ENCODE measurements around the gene EMCN.

Gene EMCN

GRCh38 chr4:100508691-100509090 is 9.1 kb downstream of the EMCN start:
- Histone ChIP-seq H3K4me1 (ENCODE audit: low read length) (peaks cover 14% of the 10 kb centered on the region), H4K20me1 (ENCODE audit: insufficient read depth, low read length) (no peaks in the 10 kb centered on the region), H3K79me2 (ENCODE audit: low read length) (no peaks in the 10 kb centered on the region), H3K27me3 (ENCODE audit: low read depth, low read length) (no peaks in the 10 kb centered on the region), H2AFZ (ENCODE audit: low read depth, low read length) (no peak overlapping the region), H3K27ac (ENCODE audit: low read length) (no peak overlapping the region), H3K36me3 (replicated peaks; ENCODE audit: low read depth, low read length) (no peaks in the 10 kb centered on the region), H3K9me3 (ENCODE audit: insufficient read depth, low read length) (no peaks in the 10 kb centered on the region), H3K9ac (ENCODE audit: low read length) (no peak overlapping the region), H3K4me2 (ENCODE audit: low read length) (no peak overlapping the region), H3K4me3 (ENCODE audit: low read length) (no peak overlapping the region)
- TF ChIP-seq, protein P1, sequence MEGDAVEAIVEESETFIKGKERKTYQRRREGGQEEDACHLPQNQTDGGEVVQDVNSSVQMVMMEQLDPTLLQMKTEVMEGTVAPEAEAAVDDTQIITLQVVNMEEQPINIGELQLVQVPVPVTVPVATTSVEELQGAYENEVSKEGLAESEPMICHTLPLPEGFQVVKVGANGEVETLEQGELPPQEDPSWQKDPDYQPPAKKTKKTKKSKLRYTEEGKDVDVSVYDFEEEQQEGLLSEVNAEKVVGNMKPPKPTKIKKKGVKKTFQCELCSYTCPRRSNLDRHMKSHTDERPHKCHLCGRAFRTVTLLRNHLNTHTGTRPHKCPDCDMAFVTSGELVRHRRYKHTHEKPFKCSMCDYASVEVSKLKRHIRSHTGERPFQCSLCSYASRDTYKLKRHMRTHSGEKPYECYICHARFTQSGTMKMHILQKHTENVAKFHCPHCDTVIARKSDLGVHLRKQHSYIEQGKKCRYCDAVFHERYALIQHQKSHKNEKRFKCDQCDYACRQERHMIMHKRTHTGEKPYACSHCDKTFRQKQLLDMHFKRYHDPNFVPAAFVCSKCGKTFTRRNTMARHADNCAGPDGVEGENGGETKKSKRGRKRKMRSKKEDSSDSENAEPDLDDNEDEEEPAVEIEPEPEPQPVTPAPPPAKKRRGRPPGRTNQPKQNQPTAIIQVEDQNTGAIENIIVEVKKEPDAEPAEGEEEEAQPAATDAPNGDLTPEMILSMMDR (IDR thresholded peaks at IDR 0.05; ENCODE audit: low read depth, low read length), result no peak
- TF ChIP-seq EZH2phosphoT487 (IDR thresholded peaks at IDR 0.05; ENCODE audit: low read depth), result no peak

- Histone ChIP-seq H3K36me3 (replicated peaks; ENCODE audit: low read depth, low read length) (no peaks in the 10 kb centered on the region), H3K27me3 (ENCODE audit: low read depth, low read length) (no peaks in the 10 kb centered on the region), H3K4me3 (ENCODE audit: low read length) (no peak overlapping the region), H3K79me2 (ENCODE audit: low read length) (no peaks in the 10 kb centered on the region), H3K4me2 (ENCODE audit: low read length) (no peak overlapping the region), H4K20me1 (ENCODE audit: insufficient read depth, low read length) (no peaks in the 10 kb centered on the region), H3K9ac (ENCODE audit: low read length) (no peak overlapping the region), H3K4me1 (ENCODE audit: low read length) (no peaks in the 10 kb centered on the region), H2AFZ (ENCODE audit: low read depth, low read length) (no peak overlapping the region), H3K27ac (ENCODE audit: low read length) (no peak overlapping the region), H3K9me3 (ENCODE audit: insufficient read depth, low read length) (no peaks in the 10 kb centered on the region)
- TF ChIP-seq EZH2phosphoT487 (IDR thresholded peaks at IDR 0.05; ENCODE audit: low read depth), result no peak
- TF ChIP-seq, protein P1 (IDR thresholded peaks at IDR 0.05; ENCODE audit: low read depth, low read length), result no peak
Observed at GRCh38 chr4:100504086-100504874, 13.5 kb downstream of the EMCN start.

- H3K9me3 ChIP-seq (ENCODE audit: insufficient read depth, low read length), result no peaks in the 10 kb centered on the region
- no peaks in the 10 kb centered on the region for H3K27me3 ChIP-seq (ENCODE audit: low read depth, low read length)
- no peak for TF ChIP-seq EZH2phosphoT487 (IDR thresholded peaks at IDR 0.05; ENCODE audit: low read depth)
- TF ChIP-seq, protein P1 (IDR thresholded peaks at IDR 0.05; ENCODE audit: low read depth, low read length), result no peak
- no peak overlapping the region for H2AFZ ChIP-seq (ENCODE audit: low read depth, low read length)
- H3K79me2 ChIP-seq (ENCODE audit: low read length), result no peaks in the 10 kb centered on the region
- no peaks in the 10 kb centered on the region for H3K4me1 ChIP-seq (ENCODE audit: low read length)
- H4K20me1 ChIP-seq (ENCODE audit: insufficient read depth, low read length), result no peaks in the 10 kb centered on the region
- H3K36me3 ChIP-seq (replicated peaks; ENCODE audit: low read depth, low read length), result no peaks in the 10 kb centered on the region
- H3K27ac ChIP-seq (ENCODE audit: low read length), result no peak overlapping the region
- H3K4me3 ChIP-seq (ENCODE audit: low read length), result no peak overlapping the region
- no peak overlapping the region for H3K4me2 ChIP-seq (ENCODE audit: low read length)
- H3K9ac ChIP-seq (ENCODE audit: low read length), result no peak overlapping the region
Observed at GRCh38 chr4:100497791-100498190, 20.0 kb downstream of the EMCN start.

- Histone ChIP-seq H3K9ac (ENCODE audit: low read length) (no peak overlapping the region), H3K4me1 (ENCODE audit: low read length) (no peaks in the 10 kb centered on the region), H3K4me2 (ENCODE audit: low read length) (no peak overlapping the region), H3K36me3 (replicated peaks; ENCODE audit: low read depth, low read length) (peaks cover 7% of the 10 kb centered on the region), H3K27me3 (ENCODE audit: low read depth, low read length) (no peaks in the 10 kb centered on the region), H3K27ac (ENCODE audit: low read length) (no peak overlapping the region), H3K9me3 (ENCODE audit: insufficient read depth, low read length) (0 out of 2 replicates have a peak, but pooled peaks cover 4% of the 10 kb centered on the region), H4K20me1 (ENCODE audit: insufficient read depth, low read length) (no peaks in the 10 kb centered on the region), H3K79me2 (ENCODE audit: low read length) (no peaks in the 10 kb centered on the region), H2AFZ (ENCODE audit: low read depth, low read length) (no peak overlapping the region), H3K4me3 (ENCODE audit: low read length) (no peak overlapping the region)
- TF ChIP-seq, protein P1 (IDR thresholded peaks at IDR 0.05; ENCODE audit: low read depth, low read length), result no peak
- no peak for TF ChIP-seq EZH2phosphoT487 (IDR thresholded peaks at IDR 0.05; ENCODE audit: low read depth)
Observed at GRCh38 chr4:100495074-100495473, 22.7 kb downstream of the EMCN start.
